Hepatocyte (in vitro differentiated cells): ENCODE measurements around the gene PCSK4. TPM values are rescaled to one million over a fixed set of nuclear protein-coding genes. Genes with fewer than 3 reads are reported as not detected.

ENCODE experiments used
- DNase-seq: peaks from one replicate; pipeline ENCODE4 v3.0.0-alpha.2; 2016; ENCODE audit warnings: low spot score
- H2AFZ ChIP-seq: fragments of 200-600 bp; sonication (generic); 2 replicates; pipeline ENCODE4 v1.6.0; 2016; ENCODE audit warnings: antibody characterized with exemption, mild to moderate bottlenecking
- H3K27ac ChIP-seq: fragments of 200-600 bp; sonication (generic); 2 replicates; pipeline ENCODE4 v1.5.1; 2016; ENCODE audit warnings: mild to moderate bottlenecking
- H3K27me3 ChIP-seq: fragments of 200-600 bp; sonication (generic); 2 replicates; pipeline ENCODE4 v1.6.1; 2016
- H3K36me3 ChIP-seq: fragments of 200-600 bp; sonication (generic); replicated peaks from 2 replicates; pipeline ENCODE4 v1.5.1; 2016; ENCODE audit warnings: low read depth; ENCODE audit not compliant: insufficient read depth
- H3K4me1 ChIP-seq: fragments of 200-600 bp; sonication (generic); 2 replicates; pipeline ENCODE4 v1.5.1; 2016; ENCODE audit warnings: mild to moderate bottlenecking, moderate library complexity; ENCODE audit not compliant: insufficient read depth
- H3K4me2 ChIP-seq: fragments of 200-600 bp; sonication (generic); 2 replicates; pipeline ENCODE4 v1.6.0; 2016
- H3K4me3 ChIP-seq: fragments of 200-600 bp; sonication (generic); 2 replicates; pipeline ENCODE4 v1.5.1; 2016; ENCODE audit warnings: mild to moderate bottlenecking
- H3K79me2 ChIP-seq: fragments of 200-600 bp; sonication (generic); 2 replicates; pipeline ENCODE4 v1.6.0; 2017; ENCODE audit warnings: mild to moderate bottlenecking
- H3K9me2 ChIP-seq: fragments of 200-600 bp; sonication (generic); replicated peaks from 2 replicates; pipeline ENCODE4 v1.6.0; 2017; ENCODE audit warnings: mild to moderate bottlenecking; ENCODE audit not compliant: insufficient read depth
- H3K9me3 ChIP-seq: fragments of 200-600 bp; sonication (generic); 2 replicates; pipeline ENCODE4 v1.5.1; 2016; ENCODE audit warnings: low read depth, mild to moderate bottlenecking
- H4K20me1 ChIP-seq: fragments of 200-600 bp; sonication (generic); 2 replicates; pipeline ENCODE4 v1.6.0; 2016; ENCODE audit warnings: mild to moderate bottlenecking; ENCODE audit not compliant: insufficient read depth, poor library complexity, severe bottlenecking
- EZH2 ChIP-seq: fragments of 200-600 bp; sonication (generic); IDR thresholded peaks from 2 replicates; pipeline ENCODE4 v1.6.1; 2016; ENCODE audit warnings: antibody characterized with exemption, mild to moderate bottlenecking, borderline replicate concordance
- EZH2phosphoT487 ChIP-seq: fragments of 200-600 bp; sonication (generic); IDR thresholded peaks from one replicate; pipeline ENCODE4 v1.6.1; 2018; ENCODE audit warnings: antibody characterized with exemption, mild to moderate bottlenecking, low read depth, moderate library complexity; ENCODE audit not compliant: unreplicated experiment, severe bottlenecking
- WGBS: methylation state at CpG from one replicate; pipeline ENCODE4 v1.1.6; 2016; ENCODE audit warnings: low lambda C conversion rate; ENCODE audit errors: missing lambda C conversion rate; 5-methylcytosine and 5-hydroxymethylcytosine counted together
- polyA plus RNA-seq: library from polyadenylated mRNA; unstranded; fragments of >200 nt; fragmentation: Nextera tagmentation; extraction: Ambion mirVana; gene quantifications from 2 replicates; pipeline ENCODE4 v1.2.1, GENCODE V29; 2016
- total RNA-seq: library from RNA; depleted of rRNA; stranded (reverse); fragments of >200 nt; gene quantifications from 2 replicates; pipeline ENCODE4 v1.2.3, GENCODE V29; 2014
- TF ChIP-seq, protein P1 (sequence below): fragments of 200-600 bp; sonication (generic); IDR thresholded peaks from 2 replicates; pipeline ENCODE4 v1.5.1; 2016; ENCODE audit warnings: antibody characterized with exemption, mild to moderate bottlenecking; ENCODE audit not compliant: poor library complexity

The PCSK4 gene
- total and polyA plus RNA-seq, 2 experiments from 2014 or later, result 7.7 to 9.6 TPM

GRCh38 chr19:1534972-1535371 is 44.8 kb upstream of the PCSK4 start:
- DNase-seq, result no peak
- TF ChIP-seq EZH2phosphoT487, result no peak
- TF ChIP-seq, protein P1, sequence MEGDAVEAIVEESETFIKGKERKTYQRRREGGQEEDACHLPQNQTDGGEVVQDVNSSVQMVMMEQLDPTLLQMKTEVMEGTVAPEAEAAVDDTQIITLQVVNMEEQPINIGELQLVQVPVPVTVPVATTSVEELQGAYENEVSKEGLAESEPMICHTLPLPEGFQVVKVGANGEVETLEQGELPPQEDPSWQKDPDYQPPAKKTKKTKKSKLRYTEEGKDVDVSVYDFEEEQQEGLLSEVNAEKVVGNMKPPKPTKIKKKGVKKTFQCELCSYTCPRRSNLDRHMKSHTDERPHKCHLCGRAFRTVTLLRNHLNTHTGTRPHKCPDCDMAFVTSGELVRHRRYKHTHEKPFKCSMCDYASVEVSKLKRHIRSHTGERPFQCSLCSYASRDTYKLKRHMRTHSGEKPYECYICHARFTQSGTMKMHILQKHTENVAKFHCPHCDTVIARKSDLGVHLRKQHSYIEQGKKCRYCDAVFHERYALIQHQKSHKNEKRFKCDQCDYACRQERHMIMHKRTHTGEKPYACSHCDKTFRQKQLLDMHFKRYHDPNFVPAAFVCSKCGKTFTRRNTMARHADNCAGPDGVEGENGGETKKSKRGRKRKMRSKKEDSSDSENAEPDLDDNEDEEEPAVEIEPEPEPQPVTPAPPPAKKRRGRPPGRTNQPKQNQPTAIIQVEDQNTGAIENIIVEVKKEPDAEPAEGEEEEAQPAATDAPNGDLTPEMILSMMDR, result no peak
- TF ChIP-seq EZH2, result no peak
- Histone ChIP-seq H4K20me1 (no peaks in the 10 kb centered on the region), H2AFZ (no peak overlapping the region), H3K27me3 (no peaks in the 10 kb centered on the region), H3K4me3 (no peak overlapping the region), H3K79me2 (no peaks in the 10 kb centered on the region), H3K36me3 (no peaks in the 10 kb centered on the region), H3K4me2 (no peak overlapping the region), H3K27ac (no peak overlapping the region), H3K4me1 (peaks cover 4% of the 10 kb centered on the region), H3K9me3 (no peaks in the 10 kb centered on the region), H3K9me2 (no peaks in the 10 kb centered on the region)
- 83% methylated on average over 14 of the region's 14 CpGs for WGBS

DNA sequence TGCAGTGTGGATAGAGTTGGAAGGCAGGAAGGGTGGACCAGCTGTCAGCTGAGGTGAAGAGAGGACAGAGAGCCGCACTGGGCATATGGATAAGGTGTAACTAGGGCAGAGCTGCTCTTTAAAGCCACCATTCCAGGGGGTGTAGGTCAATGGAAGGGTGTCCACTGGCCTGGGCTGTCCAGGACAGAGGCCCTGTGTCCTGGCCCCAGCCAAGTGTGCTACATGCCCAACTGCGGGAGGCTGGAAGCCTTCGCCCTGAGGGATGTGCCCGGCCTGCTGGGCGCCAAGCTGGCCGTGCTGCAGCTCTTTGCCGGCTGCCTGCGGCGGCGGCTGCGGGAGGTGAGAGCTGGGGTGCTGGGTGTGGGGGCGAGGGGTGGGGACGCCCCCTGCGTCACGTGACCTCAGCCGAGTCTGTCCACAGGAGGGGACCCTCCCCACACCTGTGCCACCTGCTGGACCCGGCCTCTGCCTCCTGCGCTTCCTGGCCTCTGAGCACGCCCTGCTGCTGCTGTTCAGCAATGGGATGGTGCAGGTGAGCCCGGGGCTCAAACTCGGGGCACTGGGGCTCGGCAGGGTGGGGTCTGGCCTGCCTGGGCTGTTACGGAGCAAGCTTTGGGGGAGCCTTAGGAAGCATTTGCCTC is 43.5 kb upstream of the PCSK4 start:
- no peak overlapping the region for H3K4me2 ChIP-seq
- 83% methylated on average over 17 of the region's 23 CpGs for WGBS
- DNase-seq, result no peak
- H3K27me3 ChIP-seq, result no peaks in the 10 kb centered on the region
- no peaks in the 10 kb centered on the region for H3K9me3 ChIP-seq
- no peaks in the 10 kb centered on the region for H3K36me3 ChIP-seq
- H3K79me2 ChIP-seq, result no peaks in the 10 kb centered on the region
- TF ChIP-seq EZH2, result no peak
- no peak for TF ChIP-seq EZH2phosphoT487
- TF ChIP-seq, protein P1, result no peak
- no peaks in the 10 kb centered on the region for H3K9me2 ChIP-seq
- no peaks in the 10 kb centered on the region for H3K4me1 ChIP-seq
- H2AFZ ChIP-seq, result no peak overlapping the region
- no peaks in the 10 kb centered on the region for H4K20me1 ChIP-seq
- H3K27ac ChIP-seq, result no peak overlapping the region
- no peak overlapping the region for H3K4me3 ChIP-seq

DNA sequence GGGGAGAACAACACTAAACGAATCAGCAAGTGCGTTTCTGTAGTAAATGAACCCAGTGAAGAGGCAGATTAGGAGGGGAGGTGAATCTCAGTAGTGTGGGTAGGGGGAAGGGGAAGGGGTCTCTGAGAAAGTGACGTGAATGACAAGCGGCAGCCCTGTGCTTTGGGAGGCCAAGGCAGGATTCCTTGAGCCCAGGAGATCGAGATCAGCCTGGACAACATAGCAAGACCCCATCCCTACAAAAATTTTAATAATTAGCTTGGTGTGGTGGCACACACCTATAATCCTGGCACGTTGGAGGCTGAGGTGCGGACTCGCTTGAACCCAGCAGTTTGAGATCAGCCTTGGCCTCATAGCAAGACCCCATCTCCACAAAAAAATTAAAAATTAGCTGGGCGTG is 41.9 kb upstream of the PCSK4 start:
- no peaks in the 10 kb centered on the region for H3K9me2 ChIP-seq
- no peak overlapping the region for H2AFZ ChIP-seq
- no peaks in the 10 kb centered on the region for H3K79me2 ChIP-seq
- DNase-seq, result no peak
- WGBS, result 94% methylated on average over 9 of the region's 9 CpGs
- H3K9me3 ChIP-seq, result no peaks in the 10 kb centered on the region
- no peaks in the 10 kb centered on the region for H3K4me1 ChIP-seq
- no peak for TF ChIP-seq EZH2phosphoT487
- TF ChIP-seq, protein P1, result no peak
- no peak for TF ChIP-seq EZH2
- H3K36me3 ChIP-seq, result no peaks in the 10 kb centered on the region
- no peaks in the 10 kb centered on the region for H3K27me3 ChIP-seq
- H4K20me1 ChIP-seq, result no peaks in the 10 kb centered on the region
- no peak overlapping the region for H3K4me3 ChIP-seq
- no peak overlapping the region for H3K4me2 ChIP-seq
- no peak overlapping the region for H3K27ac ChIP-seq
